ENCODE results near the gene KCNE3. TPM values are rescaled to one million over a fixed set of nuclear protein-coding genes. Genes with fewer than 3 reads are reported as not detected.

The KCNE3 gene
- total RNA-seq = 0.33 and 1.1 TPM in 2 replicates

GRCh38 chr11:74466916-74467885, at the start of gene KCNE3:
KCNE3 (minus strand) TSS chr11:74467549; CDS start chr11:74457563, 9,986 bp downstream.

DNA sequence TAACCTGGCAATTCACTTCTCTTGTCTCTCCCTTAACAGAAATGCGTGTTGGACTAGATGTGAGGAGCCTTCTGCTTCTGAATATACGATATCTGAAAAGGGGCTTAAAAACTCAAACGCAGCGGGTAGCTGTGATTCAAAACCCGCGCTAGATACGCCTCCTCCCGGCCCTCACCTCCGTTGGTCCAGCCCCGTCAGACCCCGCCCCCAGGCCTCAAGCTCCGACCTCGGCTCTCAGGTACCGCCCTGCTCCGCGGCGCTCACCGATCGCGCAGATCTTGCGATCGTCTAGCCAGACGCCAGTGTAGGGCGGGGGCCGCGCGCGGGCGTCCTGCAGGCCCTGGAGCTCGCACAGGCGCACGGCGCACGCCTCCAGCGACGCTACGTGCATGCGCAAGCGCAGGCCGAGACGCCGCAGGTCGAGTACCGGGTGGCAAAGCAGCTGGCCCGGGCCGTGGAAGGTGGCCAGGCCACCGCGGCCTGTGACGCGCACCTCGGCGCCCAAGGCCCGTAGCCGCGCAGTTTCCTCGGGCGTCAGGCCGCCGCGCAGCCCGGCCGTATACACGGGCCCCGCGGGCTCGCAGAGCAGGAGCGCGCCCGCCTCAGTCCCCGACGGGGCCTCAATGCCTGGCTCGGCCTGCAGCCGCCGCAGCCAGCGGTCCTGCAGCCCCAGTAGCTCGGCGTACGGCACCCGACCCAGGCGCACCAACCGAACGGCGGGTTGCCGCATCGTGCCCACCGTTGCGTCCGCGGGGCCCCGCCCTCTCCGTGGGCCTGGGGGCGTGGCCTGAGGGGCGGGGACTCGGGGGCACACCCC, 25.8 kb upstream of the KCNE3 start, which contains the start of gene LIPT2:
LIPT2 (minus strand) TSS at position 751 of the 817 bp plus-strand sequence; CDS start at position 730, 21 bp downstream.

Small RNA genes lying within 50 kb of the gene (small RNA-seq; reads per million reads assigned to genes)
- gene CYCSP27 = not detected

Other genes starting within 250 kb of the KCNE3 start
- 26.4 and 43.8 TPM in 2 replicates for gene P4HA3, start 155.9 kb downstream of the KCNE3 start, total RNA-seq
- gene PGM2L1, start 69.1 kb downstream of the KCNE3 start, total RNA-seq = 32.7 and 42.4 TPM in 2 replicates
- gene LIPT2, start 26.2 kb upstream of the KCNE3 start, total RNA-seq = 2.9 and 3.3 TPM in 2 replicates
- 11.1 and 16.7 TPM in 2 replicates for gene POLD3, start 125.0 kb upstream of the KCNE3 start, total RNA-seq

All from vein endothelial cell (primary cell).